HG03103 (cell line): ENCODE data around the gene CAMK2G.

Source experiments
- ATAC-seq: cut with Tn5 transposase; IDR thresholded peaks from one replicate; pipeline ENCODE4 v1.9.1; 2021; ENCODE audit warnings: low read depth; ENCODE audit not compliant: unreplicated experiment

CAMK2G gene

GRCh38 chr10:73780966-73781365 lies 93.4 kb downstream of the CAMK2G start:
- no peak for ATAC-seq

- no peak for ATAC-seq
Observed at GRCh38 chr10:73780301-73780700, 94.1 kb downstream of the CAMK2G start.

- ATAC-seq: no peak
Observed at GRCh38 chr10:73779539-73780197, 94.7 kb downstream of the CAMK2G start.

- no peak for ATAC-seq
Observed at GRCh38 chr10:73779018-73779417, 95.3 kb downstream of the CAMK2G start.

GRCh38 chr10:73774637-73775036 lies 99.7 kb downstream of the CAMK2G start:
- ATAC-seq: no peak

- no peak for ATAC-seq
Observed at GRCh38 chr10:73773152-73773879, 101.0 kb downstream of the CAMK2G start.

- ATAC-seq: peak; percentile 53
Observed at GRCh38 chr10:73772281-73773151, 101.8 kb downstream of the CAMK2G start.

- ATAC-seq: no peak
Observed at GRCh38 chr10:73771722-73772280, 102.6 kb downstream of the CAMK2G start.

- no peak for ATAC-seq
Observed at GRCh38 chr10:73769396-73769795, 105.0 kb downstream of the CAMK2G start.

- no peak for ATAC-seq
Observed at GRCh38 chr10:73768881-73769280, 105.5 kb downstream of the CAMK2G start.

GRCh38 chr10:73765066-73765465 lies 109.3 kb downstream of the CAMK2G start:
- no peak for ATAC-seq

- ATAC-seq: no peak
Observed at GRCh38 chr10:73763343-73763742, 111.0 kb downstream of the CAMK2G start.

- no peak for ATAC-seq
Observed at GRCh38 chr10:73762915-73763314, 111.4 kb downstream of the CAMK2G start.
